ENCODE results near the gene TEX52.

DNA sequence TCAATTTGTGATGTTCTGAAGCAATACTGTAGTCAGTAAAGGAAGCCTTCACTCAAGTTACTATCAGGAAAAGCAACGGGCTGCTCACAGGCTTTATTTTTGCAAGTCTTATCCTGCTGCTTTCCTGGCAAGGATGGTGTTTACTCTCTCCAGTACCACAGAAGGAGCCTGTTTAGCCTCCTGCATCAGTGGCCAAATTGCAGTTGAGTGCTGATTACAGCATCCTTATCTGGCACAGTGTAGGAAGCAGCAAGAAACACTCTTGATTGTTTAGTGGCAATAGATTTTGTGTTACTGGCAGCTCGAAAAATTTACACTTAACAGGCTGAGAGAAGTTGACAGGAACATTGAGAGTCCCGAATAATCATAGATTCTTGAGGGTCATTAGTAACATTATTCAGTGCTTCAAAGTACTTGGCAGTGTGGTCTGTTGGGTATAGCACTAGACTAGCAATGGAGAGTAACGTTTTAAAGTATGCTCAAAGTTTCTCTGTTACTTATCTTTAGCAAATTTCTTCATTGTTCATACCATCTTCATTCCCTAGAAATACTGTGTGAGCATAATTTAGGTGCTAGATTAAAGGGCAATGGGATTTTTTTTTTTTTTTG, 45.5 kb upstream of the TEX52 start:
- TF ChIP-seq, protein P1, sequence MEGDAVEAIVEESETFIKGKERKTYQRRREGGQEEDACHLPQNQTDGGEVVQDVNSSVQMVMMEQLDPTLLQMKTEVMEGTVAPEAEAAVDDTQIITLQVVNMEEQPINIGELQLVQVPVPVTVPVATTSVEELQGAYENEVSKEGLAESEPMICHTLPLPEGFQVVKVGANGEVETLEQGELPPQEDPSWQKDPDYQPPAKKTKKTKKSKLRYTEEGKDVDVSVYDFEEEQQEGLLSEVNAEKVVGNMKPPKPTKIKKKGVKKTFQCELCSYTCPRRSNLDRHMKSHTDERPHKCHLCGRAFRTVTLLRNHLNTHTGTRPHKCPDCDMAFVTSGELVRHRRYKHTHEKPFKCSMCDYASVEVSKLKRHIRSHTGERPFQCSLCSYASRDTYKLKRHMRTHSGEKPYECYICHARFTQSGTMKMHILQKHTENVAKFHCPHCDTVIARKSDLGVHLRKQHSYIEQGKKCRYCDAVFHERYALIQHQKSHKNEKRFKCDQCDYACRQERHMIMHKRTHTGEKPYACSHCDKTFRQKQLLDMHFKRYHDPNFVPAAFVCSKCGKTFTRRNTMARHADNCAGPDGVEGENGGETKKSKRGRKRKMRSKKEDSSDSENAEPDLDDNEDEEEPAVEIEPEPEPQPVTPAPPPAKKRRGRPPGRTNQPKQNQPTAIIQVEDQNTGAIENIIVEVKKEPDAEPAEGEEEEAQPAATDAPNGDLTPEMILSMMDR (IDR thresholded peaks at IDR 0.05) = no peak
- TF ChIP-seq EP300 (IDR thresholded peaks at IDR 0.05) (no peak), POLR2A (IDR thresholded peaks at IDR 0.05) (no peak)

Data from gastroesophageal sphincter (tissue), 3 donors.